ENCODE measurements around the gene MBD3L1.

MBD3L1 gene

GRCh38 chr19:8832132-8833021 is at the start of gene MBD3L1, which contains the start of gene ZNF558:
TSS of gene MBD3L1 (plus strand) at chr19:8832377. CDS start at chr19:8842679, 10,302 bp downstream.
TSS of gene ZNF558 (minus strand) at chr19:8832304. CDS start at chr19:8822659, 9,645 bp downstream.
- DNase-seq (ENCODE audit: low read depth) = peak; percentile 85

- DNase-seq (ENCODE audit: low read depth) = no peak
Observed at GRCh38 chr19:8794823-8795222, 37.4 kb upstream of the MBD3L1 start.

- DNase-seq (ENCODE audit: low read depth) = no peak
Observed at GRCh38 chr19:8806661-8807060, 25.5 kb upstream of the MBD3L1 start.

GRCh38 chr19:8811315-8812172 is 20.6 kb upstream of the MBD3L1 start:
- no peak for DNase-seq (ENCODE audit: low read depth)

GRCh38 chr19:8814176-8814575 is 18.0 kb upstream of the MBD3L1 start:
- no peak for DNase-seq (ENCODE audit: low read depth)

GRCh38 chr19:8815780-8816179 is 16.4 kb upstream of the MBD3L1 start:
- DNase-seq (ENCODE audit: low read depth) = no peak

GRCh38 chr19:8820234-8820633 is 11.9 kb upstream of the MBD3L1 start:
- DNase-seq (ENCODE audit: low read depth) = no peak

- DNase-seq (ENCODE audit: low read depth) = no peak
Observed at GRCh38 chr19:8821748-8822241, 10.4 kb upstream of the MBD3L1 start.

- DNase-seq (ENCODE audit: low read depth) = no peak
Observed at GRCh38 chr19:8826371-8826770, 5.8 kb upstream of the MBD3L1 start.

- DNase-seq (ENCODE audit: low read depth) = no peak
Observed at GRCh38 chr19:8827277-8827676, 4.9 kb upstream of the MBD3L1 start.

GRCh38 chr19:8831373-8831772 is 804 bp upstream of the MBD3L1 start:
- no peak for DNase-seq (ENCODE audit: low read depth)

GRCh38 chr19:8831832-8832131 is 395 bp upstream of the MBD3L1 start:
- DNase-seq (ENCODE audit: low read depth) = no peak

- DNase-seq (ENCODE audit: low read depth) = no peak
Observed at GRCh38 chr19:8835446-8835845, 3.3 kb downstream of the MBD3L1 start.

GRCh38 chr19:8835877-8836276 is 3.7 kb downstream of the MBD3L1 start:
- DNase-seq (ENCODE audit: low read depth) = no peak

GRCh38 chr19:8840708-8841107 is 8.5 kb downstream of the MBD3L1 start:
- DNase-seq (ENCODE audit: low read depth) = no peak

- DNase-seq (ENCODE audit: low read depth) = no peak
Observed at GRCh38 chr19:8846819-8847218, 14.6 kb downstream of the MBD3L1 start.

GRCh38 chr19:8849232-8849631 is 17.1 kb downstream of the MBD3L1 start:
- no peak for DNase-seq (ENCODE audit: low read depth)

GRCh38 chr19:8850488-8850887 is 18.3 kb downstream of the MBD3L1 start:
- no peak for DNase-seq (ENCODE audit: low read depth)

GRCh38 chr19:8858260-8858659 is 26.1 kb downstream of the MBD3L1 start:
- no peak for DNase-seq (ENCODE audit: low read depth)

- no peak for DNase-seq (ENCODE audit: low read depth)
Observed at GRCh38 chr19:8866344-8866743, 34.2 kb downstream of the MBD3L1 start.

GRCh38 chr19:8877854-8878705 is 45.9 kb downstream of the MBD3L1 start:
- DNase-seq (ENCODE audit: low read depth) = no peak
